Measurements from ENCODE around the gene ADORA1. TPM values are rescaled to one million over a fixed set of nuclear protein-coding genes. Genes with fewer than 3 reads are reported as not detected.

ADORA1 gene
- total and polyA plus RNA-seq, 8 donors: 1.6 to 18.7 (median 9.3) TPM

GRCh38 chr1:203089001-203089650, 38.4 kb upstream of the ADORA1 start:
- no peaks in the 10 kb centered on the region for H3K36me3 ChIP-seq
- DNase-seq: no peak
- H3K9me3 ChIP-seq: peaks cover 0 to 4% of the 10 kb centered on the region in 2 donors
- H3K27ac ChIP-seq: no peak overlapping the region
- TF ChIP-seq, protein P1, sequence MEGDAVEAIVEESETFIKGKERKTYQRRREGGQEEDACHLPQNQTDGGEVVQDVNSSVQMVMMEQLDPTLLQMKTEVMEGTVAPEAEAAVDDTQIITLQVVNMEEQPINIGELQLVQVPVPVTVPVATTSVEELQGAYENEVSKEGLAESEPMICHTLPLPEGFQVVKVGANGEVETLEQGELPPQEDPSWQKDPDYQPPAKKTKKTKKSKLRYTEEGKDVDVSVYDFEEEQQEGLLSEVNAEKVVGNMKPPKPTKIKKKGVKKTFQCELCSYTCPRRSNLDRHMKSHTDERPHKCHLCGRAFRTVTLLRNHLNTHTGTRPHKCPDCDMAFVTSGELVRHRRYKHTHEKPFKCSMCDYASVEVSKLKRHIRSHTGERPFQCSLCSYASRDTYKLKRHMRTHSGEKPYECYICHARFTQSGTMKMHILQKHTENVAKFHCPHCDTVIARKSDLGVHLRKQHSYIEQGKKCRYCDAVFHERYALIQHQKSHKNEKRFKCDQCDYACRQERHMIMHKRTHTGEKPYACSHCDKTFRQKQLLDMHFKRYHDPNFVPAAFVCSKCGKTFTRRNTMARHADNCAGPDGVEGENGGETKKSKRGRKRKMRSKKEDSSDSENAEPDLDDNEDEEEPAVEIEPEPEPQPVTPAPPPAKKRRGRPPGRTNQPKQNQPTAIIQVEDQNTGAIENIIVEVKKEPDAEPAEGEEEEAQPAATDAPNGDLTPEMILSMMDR (IDR thresholded peaks at IDR 0.05): no peak
- no peak overlapping the region for H3K4me3 ChIP-seq
- intact Hi-C loops (cut with DNase I): no loop called here
- H3K4me1 ChIP-seq: no peaks in the 10 kb centered on the region
- ATAC-seq: no peak
- no peaks in the 10 kb centered on the region for H3K27me3 ChIP-seq

GRCh38 chr1:203089651-203090045, 37.9 kb upstream of the ADORA1 start:
- Histone ChIP-seq H3K4me1 (no peaks in the 10 kb centered on the region), H3K27ac (no peak overlapping the region)

GRCh38 chr1:203090421-203091198, 36.9 kb upstream of the ADORA1 start:
- ATAC-seq (no peak), DNase-seq (no peak)
- Histone ChIP-seq H3K27me3 (no peaks in the 10 kb centered on the region), H3K4me1 (no peaks in the 10 kb centered on the region), H3K9me3 (peaks cover 0 to 19% of the 10 kb centered on the region in 2 donors), H3K4me3 (no peak overlapping the region), H3K36me3 (no peaks in the 10 kb centered on the region), H3K27ac (no peak overlapping the region)
- intact Hi-C loops (cut with DNase I): no loop called here
- TF ChIP-seq, protein P1 (IDR thresholded peaks at IDR 0.05): no peak

More at GRCh38 chr1:203089651-203090045, 37.9 kb upstream of the ADORA1 start:
- DNase-seq (no peak), ATAC-seq (no peak)
- H3K27me3 ChIP-seq: no peaks in the 10 kb centered on the region
- peaks cover 0 to 9% of the 10 kb centered on the region in 2 donors for H3K9me3 ChIP-seq
- H3K36me3 ChIP-seq: no peaks in the 10 kb centered on the region
- TF ChIP-seq, protein P1 (IDR thresholded peaks at IDR 0.05): no peak
- intact Hi-C loops (cut with DNase I): no loop called here
- no peak overlapping the region for H3K4me3 ChIP-seq

DNA sequence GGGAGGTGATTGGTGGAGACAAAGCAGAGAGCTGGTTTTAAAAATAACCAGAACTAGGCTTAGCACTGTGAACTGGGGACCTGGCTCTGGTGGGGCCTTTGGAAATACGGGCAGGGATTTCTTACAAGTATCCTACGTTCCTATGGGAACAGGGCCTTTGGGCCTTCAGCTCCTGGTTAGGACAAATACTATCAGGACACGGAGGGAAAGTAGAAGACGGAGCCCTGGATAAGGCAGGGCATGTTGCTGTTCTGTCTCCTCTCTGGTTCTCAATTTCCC, 36.4 kb upstream of the ADORA1 start:
- no peaks in the 10 kb centered on the region for H3K27me3 ChIP-seq
- TF ChIP-seq, protein P1 (IDR thresholded peaks at IDR 0.05): no peak
- no peak for ATAC-seq
- no peak overlapping the region for H3K27ac ChIP-seq
- no peaks in the 10 kb centered on the region for H3K4me1 ChIP-seq
- H3K4me3 ChIP-seq: no peak overlapping the region
- H3K36me3 ChIP-seq: no peaks in the 10 kb centered on the region
- intact Hi-C loops (cut with DNase I): no loop called here
- DNase-seq: no peak
- peaks cover 0 to 24% of the 10 kb centered on the region in 2 donors for H3K9me3 ChIP-seq

DNA sequence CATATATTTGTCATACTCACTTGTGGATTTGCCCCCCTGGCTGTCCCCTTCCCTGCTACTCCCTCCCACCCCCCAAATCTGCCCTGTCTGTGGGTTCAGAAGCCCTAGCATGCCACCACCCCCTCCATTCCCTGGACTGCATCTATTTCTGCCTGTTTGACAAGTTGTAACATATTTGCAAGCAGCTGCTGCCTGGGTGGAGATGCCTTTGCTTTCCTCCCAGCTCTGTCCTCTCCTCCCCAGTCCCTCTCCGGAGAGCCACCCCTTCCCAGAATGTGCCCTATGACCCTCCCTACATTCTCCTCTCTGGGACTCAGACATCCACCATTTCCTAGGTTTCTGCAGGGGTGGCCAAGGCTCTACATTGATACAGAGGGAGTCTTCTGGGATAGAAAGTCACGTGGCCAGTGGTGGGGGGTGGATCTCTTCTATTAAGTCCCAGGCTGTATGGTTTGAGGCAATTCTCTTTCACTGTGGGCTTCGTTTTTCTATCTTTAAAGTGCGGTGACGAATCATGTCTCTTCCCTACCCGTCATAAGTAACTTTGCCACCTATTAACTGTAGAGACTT, 35.7 kb upstream of the ADORA1 start:
- no peak overlapping the region for H3K27ac ChIP-seq
- ATAC-seq (no peak), DNase-seq (no peak)
- H3K9me3 ChIP-seq: peaks cover 0 to 25% of the 10 kb centered on the region in 2 donors
- intact Hi-C loops (cut with DNase I): no loop called here
- H3K27me3 ChIP-seq: no peaks in the 10 kb centered on the region
- H3K4me3 ChIP-seq: no peak overlapping the region
- H3K4me1 ChIP-seq: no peaks in the 10 kb centered on the region
- TF ChIP-seq, protein P1 (IDR thresholded peaks at IDR 0.05): no peak
- no peaks in the 10 kb centered on the region for H3K36me3 ChIP-seq

Data from left lung (tissue), 10 donors.